ENCODE results near the gene CACNA2D2. TPM values are rescaled to one million over a fixed set of nuclear protein-coding genes. Genes with fewer than 3 reads are reported as not detected.

The CACNA2D2 gene
- total RNA-seq, 1 donor from 2014 or later, result 1.0 TPM

- H3K4me3 ChIP-seq (ENCODE audit: low read length in 3 of 3), result no peak overlapping the region
- no peaks in the 10 kb centered on the region for H3K4me1 ChIP-seq (ENCODE audit: control insufficient read depth in 3 of 3, insufficient read depth in 3 of 3, low read length in 3 of 3)
- no peaks in the 10 kb centered on the region for H3K36me3 ChIP-seq (ENCODE audit: control insufficient read depth in 3 of 3, insufficient read depth in 3 of 3, low read length in 3 of 3)
- H3K27me3 ChIP-seq (ENCODE audit: control insufficient read depth in 3 of 3, insufficient read depth in 3 of 3, low read length in 3 of 3), result no peaks in the 10 kb centered on the region
- H3K27ac ChIP-seq (ENCODE audit: low read depth, low read length), result no peak overlapping the region
- H3K9me3 ChIP-seq (ENCODE audit: control insufficient read depth in 3 of 3, low read length in 3 of 3), result no peaks in the 10 kb centered on the region
- H3K9ac ChIP-seq (ENCODE audit: low read depth in 1 of 3, low read length in 3 of 3), result no peak overlapping the region
Observed at GRCh38 chr3:50378757-50379156, 124.7 kb downstream of the CACNA2D2 start.

DNA sequence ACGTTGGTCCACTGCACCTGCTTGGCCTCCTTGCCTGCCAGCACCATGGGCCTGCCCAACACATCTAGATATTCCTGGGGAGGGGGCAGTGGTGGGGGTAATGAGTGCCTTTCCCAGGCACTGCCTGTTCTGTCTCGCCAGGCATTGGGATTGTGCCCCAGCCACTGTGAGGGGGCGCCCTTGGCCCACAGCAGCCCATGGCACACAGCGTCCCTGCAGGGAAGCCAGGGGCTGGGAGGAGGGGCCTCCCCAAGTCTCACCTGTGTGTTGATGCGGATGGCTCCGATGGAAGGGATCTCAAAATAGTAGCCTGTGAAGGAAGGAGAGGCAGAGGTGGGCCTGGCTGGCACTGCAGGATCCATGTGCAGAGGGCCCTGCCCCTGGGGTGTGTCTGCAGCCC lies 125.4 kb downstream of the CACNA2D2 start:
- Histone ChIP-seq H3K4me3 (ENCODE audit: low read length in 3 of 3) (no peak overlapping the region), H3K27ac (ENCODE audit: low read depth, low read length) (no peak overlapping the region), H3K27me3 (ENCODE audit: control insufficient read depth in 3 of 3, insufficient read depth in 3 of 3, low read length in 3 of 3) (no peaks in the 10 kb centered on the region), H3K4me1 (ENCODE audit: control insufficient read depth in 3 of 3, insufficient read depth in 3 of 3, low read length in 3 of 3) (no peaks in the 10 kb centered on the region), H3K36me3 (ENCODE audit: control insufficient read depth in 3 of 3, insufficient read depth in 3 of 3, low read length in 3 of 3) (no peaks in the 10 kb centered on the region), H3K9me3 (ENCODE audit: control insufficient read depth in 3 of 3, low read length in 3 of 3) (no peaks in the 10 kb centered on the region), H3K9ac (ENCODE audit: low read depth in 1 of 3, low read length in 3 of 3) (no peak overlapping the region)

DNA sequence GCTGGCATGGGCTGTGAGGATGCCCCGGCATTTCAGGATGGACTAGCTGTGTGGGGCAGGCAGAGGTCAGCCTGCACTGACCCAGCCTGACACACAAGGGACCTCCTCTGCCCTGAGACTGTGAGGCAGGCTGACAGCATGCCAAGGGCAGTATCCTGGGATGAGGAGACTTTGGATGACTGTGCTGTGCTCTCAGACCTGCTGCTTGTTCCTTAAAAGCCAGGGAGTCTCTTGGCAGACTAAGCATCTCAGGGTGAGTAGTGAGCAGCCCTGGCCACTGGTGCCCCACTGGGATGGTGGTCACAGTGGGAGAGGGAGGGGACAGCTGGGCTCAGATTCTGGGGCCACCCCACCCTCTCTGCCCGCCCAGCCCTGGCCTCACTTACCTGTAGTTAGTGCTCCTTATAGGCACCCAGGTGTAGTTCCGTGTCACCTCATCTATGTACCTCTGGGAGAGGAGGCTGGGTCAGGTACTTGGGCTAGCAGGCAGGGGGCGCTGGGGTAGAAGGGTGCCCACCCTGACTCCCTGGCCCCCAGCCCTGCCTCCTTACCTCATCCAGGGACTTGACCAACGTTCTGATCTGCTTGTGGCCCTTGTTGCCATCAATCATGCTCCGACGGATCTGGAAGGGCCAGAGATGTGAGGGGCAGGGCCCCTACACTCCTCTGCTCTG lies 128.0 kb downstream of the CACNA2D2 start:
- no peak overlapping the region for H3K9ac ChIP-seq (ENCODE audit: low read depth in 1 of 3, low read length in 3 of 3)
- H3K4me1 ChIP-seq (ENCODE audit: control insufficient read depth in 3 of 3, insufficient read depth in 3 of 3, low read length in 3 of 3), result no peaks in the 10 kb centered on the region
- H3K9me3 ChIP-seq (ENCODE audit: control insufficient read depth in 3 of 3, low read length in 3 of 3), result no peaks in the 10 kb centered on the region

GRCh38 chr3:50374363-50375257 lies 128.8 kb downstream of the CACNA2D2 start:
- H3K9ac ChIP-seq (ENCODE audit: low read depth in 1 of 3, low read length in 3 of 3), result no peak overlapping the region
- H3K9me3 ChIP-seq (ENCODE audit: control insufficient read depth in 3 of 3, low read length in 3 of 3), result no peaks in the 10 kb centered on the region
- H3K36me3 ChIP-seq (ENCODE audit: control insufficient read depth in 3 of 3, insufficient read depth in 3 of 3, low read length in 3 of 3), result no peaks in the 10 kb centered on the region
- H3K27ac ChIP-seq (ENCODE audit: low read depth, low read length), result no peak overlapping the region
- H3K27me3 ChIP-seq (ENCODE audit: control insufficient read depth in 3 of 3, insufficient read depth in 3 of 3, low read length in 3 of 3), result peaks cover 0 to 9% (median 3%) of the 10 kb centered on the region in 3 donors
- H3K4me1 ChIP-seq (ENCODE audit: control insufficient read depth in 3 of 3, insufficient read depth in 3 of 3, low read length in 3 of 3), result no peaks in the 10 kb centered on the region
- H3K4me3 ChIP-seq (ENCODE audit: low read length in 3 of 3), result no peak overlapping the region

More for the DNA sequence above, 128.0 kb downstream of the CACNA2D2 start:
- Histone ChIP-seq H3K27me3 (ENCODE audit: control insufficient read depth in 3 of 3, insufficient read depth in 3 of 3, low read length in 3 of 3) (peaks cover 0 to 9% (median 3%) of the 10 kb centered on the region in 3 donors), H3K27ac (ENCODE audit: low read depth, low read length) (no peak overlapping the region), H3K36me3 (ENCODE audit: control insufficient read depth in 3 of 3, insufficient read depth in 3 of 3, low read length in 3 of 3) (no peaks in the 10 kb centered on the region), H3K4me3 (ENCODE audit: low read length in 3 of 3) (no peak overlapping the region)

DNA sequence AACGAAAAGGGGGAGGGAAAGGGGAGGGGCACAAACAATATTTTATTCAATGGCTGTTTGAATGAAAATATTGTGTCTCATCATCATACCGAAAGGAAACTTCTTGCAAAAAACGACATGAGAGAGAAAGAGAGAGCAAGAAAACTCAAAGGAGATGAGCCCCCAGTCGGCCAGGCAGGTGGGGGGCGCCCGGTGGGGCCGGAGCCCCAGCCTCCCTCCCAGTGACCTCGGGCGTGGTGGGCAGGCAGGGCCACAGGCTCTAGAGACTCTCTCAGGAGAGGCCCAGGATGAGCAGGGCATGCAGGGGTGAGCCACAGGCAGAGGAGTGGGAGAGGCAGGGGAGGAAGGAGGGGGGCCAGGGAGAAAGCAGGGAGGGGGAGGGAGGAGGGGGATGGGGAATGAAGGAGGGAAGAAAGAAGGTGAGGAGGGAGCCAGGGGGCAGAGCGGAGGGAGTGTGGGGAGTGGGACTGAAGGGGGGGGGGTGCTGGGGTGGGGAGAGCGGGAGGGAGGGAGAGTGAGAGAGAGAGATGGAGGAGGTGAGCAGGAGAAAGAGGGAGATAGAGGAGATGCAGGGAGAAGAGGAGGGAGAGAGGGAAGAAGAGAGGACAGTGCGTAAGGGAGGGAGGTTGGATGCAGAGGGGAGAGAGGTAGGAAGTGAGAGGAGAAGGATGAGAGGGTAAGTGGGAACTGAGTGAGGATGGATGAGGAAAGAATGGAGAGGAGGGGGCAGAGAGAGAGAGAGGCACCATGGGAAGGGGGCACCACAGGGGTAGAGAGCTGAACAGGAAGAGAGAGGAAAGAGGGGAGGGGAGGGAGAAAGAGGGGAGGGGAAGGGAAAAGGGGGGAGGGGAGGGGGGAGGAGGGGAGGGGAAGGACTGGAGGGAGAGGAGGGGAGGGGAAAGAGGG lies 130.0 kb downstream of the CACNA2D2 start:
- H3K9ac ChIP-seq (ENCODE audit: low read depth in 1 of 3, low read length in 3 of 3), result no peak overlapping the region

GRCh38 chr3:50372349-50372748 lies 131.1 kb downstream of the CACNA2D2 start:
- H3K9ac ChIP-seq (ENCODE audit: low read depth in 1 of 3, low read length in 3 of 3), result peak overlapping the region in 1 of 3 donors; percentile 6
- no peaks in the 10 kb centered on the region for H3K4me1 ChIP-seq (ENCODE audit: control insufficient read depth in 3 of 3, insufficient read depth in 3 of 3, low read length in 3 of 3)
- no peak overlapping the region for H3K27ac ChIP-seq (ENCODE audit: low read depth, low read length)
- H3K9me3 ChIP-seq (ENCODE audit: control insufficient read depth in 3 of 3, low read length in 3 of 3), result no peaks in the 10 kb centered on the region
- no peak overlapping the region for H3K4me3 ChIP-seq (ENCODE audit: low read length in 3 of 3)
- no peaks in the 10 kb centered on the region for H3K36me3 ChIP-seq (ENCODE audit: control insufficient read depth in 3 of 3, insufficient read depth in 3 of 3, low read length in 3 of 3)
- peaks cover 0 to 9% (median 8%) of the 10 kb centered on the region in 3 donors for H3K27me3 ChIP-seq (ENCODE audit: control insufficient read depth in 3 of 3, insufficient read depth in 3 of 3, low read length in 3 of 3)

More for the DNA sequence above, 130.0 kb downstream of the CACNA2D2 start:
- H3K27me3 ChIP-seq (ENCODE audit: control insufficient read depth in 3 of 3, insufficient read depth in 3 of 3, low read length in 3 of 3), result peaks cover 0 to 9% (median 8%) of the 10 kb centered on the region in 3 donors
- H3K4me1 ChIP-seq (ENCODE audit: control insufficient read depth in 3 of 3, insufficient read depth in 3 of 3, low read length in 3 of 3), result no peaks in the 10 kb centered on the region
- no peaks in the 10 kb centered on the region for H3K36me3 ChIP-seq (ENCODE audit: control insufficient read depth in 3 of 3, insufficient read depth in 3 of 3, low read length in 3 of 3)
- no peak overlapping the region for H3K27ac ChIP-seq (ENCODE audit: low read depth, low read length)
- no peaks in the 10 kb centered on the region for H3K9me3 ChIP-seq (ENCODE audit: control insufficient read depth in 3 of 3, low read length in 3 of 3)
- H3K4me3 ChIP-seq (ENCODE audit: low read length in 3 of 3), result no peak overlapping the region

DNA sequence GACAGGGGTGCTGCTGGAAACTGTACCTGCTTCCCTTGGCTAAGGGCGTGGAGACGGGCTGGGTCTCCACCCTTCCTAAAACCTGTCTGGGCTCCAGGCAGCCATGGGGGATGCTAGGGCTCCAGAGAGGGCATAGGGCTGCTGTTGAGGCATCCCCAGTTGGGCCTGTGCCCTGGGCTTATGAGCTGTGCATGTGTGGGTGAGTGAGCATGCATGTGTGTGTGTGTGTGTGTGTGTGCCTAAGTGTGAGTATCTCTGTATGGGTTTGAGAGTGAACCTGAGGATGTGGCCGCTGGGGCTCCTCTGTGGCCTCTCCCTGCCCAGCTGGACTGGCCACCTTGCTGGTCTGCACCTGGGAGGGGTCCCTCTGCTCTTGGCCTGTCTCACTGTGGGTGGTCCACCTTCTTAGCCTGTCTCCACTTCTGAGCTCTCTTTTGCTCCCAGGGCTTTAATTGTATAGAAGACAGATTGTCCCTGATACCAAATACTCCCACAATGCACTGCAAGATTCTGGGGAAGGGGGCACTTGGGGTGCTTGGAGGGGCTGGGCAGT lies 132.2 kb downstream of the CACNA2D2 start:
- Histone ChIP-seq H3K27ac (ENCODE audit: low read depth, low read length) (no peak overlapping the region), H3K36me3 (ENCODE audit: control insufficient read depth in 3 of 3, insufficient read depth in 3 of 3, low read length in 3 of 3) (no peaks in the 10 kb centered on the region), H3K4me3 (ENCODE audit: low read length in 3 of 3) (no peak overlapping the region), H3K9ac (ENCODE audit: low read depth in 1 of 3, low read length in 3 of 3) (no peak overlapping the region), H3K4me1 (ENCODE audit: control insufficient read depth in 3 of 3, insufficient read depth in 3 of 3, low read length in 3 of 3) (no peaks in the 10 kb centered on the region), H3K9me3 (ENCODE audit: control insufficient read depth in 3 of 3, low read length in 3 of 3) (no peaks in the 10 kb centered on the region), H3K27me3 (ENCODE audit: control insufficient read depth in 3 of 3, insufficient read depth in 3 of 3, low read length in 3 of 3) (peaks cover 0 to 9% (median 8%) of the 10 kb centered on the region in 3 donors)

- peaks cover 0 to 9% (median 8%) of the 10 kb centered on the region in 3 donors for H3K27me3 ChIP-seq (ENCODE audit: control insufficient read depth in 3 of 3, insufficient read depth in 3 of 3, low read length in 3 of 3)
- no peaks in the 10 kb centered on the region for H3K9me3 ChIP-seq (ENCODE audit: control insufficient read depth in 3 of 3, low read length in 3 of 3)
- no peaks in the 10 kb centered on the region for H3K36me3 ChIP-seq (ENCODE audit: control insufficient read depth in 3 of 3, insufficient read depth in 3 of 3, low read length in 3 of 3)
- no peak overlapping the region for H3K9ac ChIP-seq (ENCODE audit: low read depth in 1 of 3, low read length in 3 of 3)
- peaks cover 0 to 3% (median under 1%) of the 10 kb centered on the region in 3 donors for H3K4me1 ChIP-seq (ENCODE audit: control insufficient read depth in 3 of 3, insufficient read depth in 3 of 3, low read length in 3 of 3)
- no peak overlapping the region for H3K27ac ChIP-seq (ENCODE audit: low read depth, low read length)
- no peak overlapping the region for H3K4me3 ChIP-seq (ENCODE audit: low read length in 3 of 3)
Observed at GRCh38 chr3:50370594-50370993, 132.8 kb downstream of the CACNA2D2 start.

GRCh38 chr3:50369012-50369670 lies 134.3 kb downstream of the CACNA2D2 start:
- H3K4me3 ChIP-seq (ENCODE audit: low read length in 3 of 3), result no peak overlapping the region
- peaks cover 0 to 9% (median 8%) of the 10 kb centered on the region in 3 donors for H3K27me3 ChIP-seq (ENCODE audit: control insufficient read depth in 3 of 3, insufficient read depth in 3 of 3, low read length in 3 of 3)
- no peaks in the 10 kb centered on the region for H3K9me3 ChIP-seq (ENCODE audit: control insufficient read depth in 3 of 3, low read length in 3 of 3)
- H3K36me3 ChIP-seq (ENCODE audit: control insufficient read depth in 3 of 3, insufficient read depth in 3 of 3, low read length in 3 of 3), result no peaks in the 10 kb centered on the region
- peaks cover 0 to 14% (median 11%) of the 10 kb centered on the region in 3 donors for H3K4me1 ChIP-seq (ENCODE audit: control insufficient read depth in 3 of 3, insufficient read depth in 3 of 3, low read length in 3 of 3)
- H3K27ac ChIP-seq (ENCODE audit: low read depth, low read length), result no peak overlapping the region
- H3K9ac ChIP-seq (ENCODE audit: low read depth in 1 of 3, low read length in 3 of 3), result no peak overlapping the region

Data from skeletal muscle tissue (tissue), 4 donors.